ENCODE results near the gene RBBP8.

The RBBP8 gene

GRCh38 chr18:23066060-23066459 lies 132.9 kb downstream of the RBBP8 start:
- no peak for DNase-seq

GRCh38 chr18:23066504-23067039 lies 133.4 kb downstream of the RBBP8 start:
- DNase-seq, result no peak

- DNase-seq, result no peak
These were observed 134.1 kb downstream of the RBBP8 start for GRCh38 chr18:23067236-23067635.

GRCh38 chr18:23068011-23068410 lies 134.9 kb downstream of the RBBP8 start:
- DNase-seq, result no peak

- DNase-seq, result no peak
These were observed 135.6 kb downstream of the RBBP8 start for GRCh38 chr18:23068570-23069310.

GRCh38 chr18:23069481-23069880 lies 136.4 kb downstream of the RBBP8 start:
- no peak for DNase-seq

GRCh38 chr18:23069898-23070297 lies 136.8 kb downstream of the RBBP8 start:
- DNase-seq, result no peak

- DNase-seq, result peak; percentile 52
These were observed 138.2 kb downstream of the RBBP8 start for GRCh38 chr18:23071285-23071684.

GRCh38 chr18:23072079-23072478 lies 139.0 kb downstream of the RBBP8 start:
- DNase-seq, result no peak

GRCh38 chr18:23073996-23074606 lies 141.0 kb downstream of the RBBP8 start:
- no peak for DNase-seq
